Stimulated activated CD4-positive, alpha-beta T cell treated with anti-CD3 and anti-CD28 coated beads, Interleukin-2, amount 100 ng/mL, for 48 hours (primary cell): ENCODE data around the gene TTC7B.

Source experiments
- DNase-seq, 2 donors: peaks; one replicate each; pipeline ENCODE4 v3.0.0-alpha.2; 2020

The TTC7B gene

GRCh38 chr14:90773705-90774104, 42.5 kb downstream of the TTC7B start:
- no peak for DNase-seq

GRCh38 chr14:90773196-90773486, 43.1 kb downstream of the TTC7B start:
- DNase-seq, result no peak

GRCh38 chr14:90767899-90768298, 48.3 kb downstream of the TTC7B start:
- DNase-seq, result no peak

- DNase-seq, result no peak
These were observed 55.5 kb downstream of the TTC7B start for GRCh38 chr14:90760591-90761316.

- no peak for DNase-seq
These were observed 56.2 kb downstream of the TTC7B start for GRCh38 chr14:90760078-90760444.

GRCh38 chr14:90759370-90760077, 56.7 kb downstream of the TTC7B start:
- DNase-seq, result no peak

- peak in 1 of 2 donors; percentile 27 for DNase-seq
These were observed 57.3 kb downstream of the TTC7B start for GRCh38 chr14:90758959-90759358.

- DNase-seq, result peak; percentile 95 to 98
These were observed 58.0 kb downstream of the TTC7B start for GRCh38 chr14:90758028-90758889.

- no peak for DNase-seq
These were observed 58.8 kb downstream of the TTC7B start for GRCh38 chr14:90757452-90757851.

- DNase-seq, result no peak
These were observed 59.4 kb downstream of the TTC7B start for GRCh38 chr14:90756755-90757345.

- peak in 1 of 2 donors; percentile 18 for DNase-seq
These were observed 60.4 kb downstream of the TTC7B start for GRCh38 chr14:90755661-90756304.

- DNase-seq, result no peak
These were observed 62.7 kb downstream of the TTC7B start for GRCh38 chr14:90753456-90754005.

GRCh38 chr14:90750701-90751100, 65.5 kb downstream of the TTC7B start:
- no peak for DNase-seq

GRCh38 chr14:90750191-90750590, 66.0 kb downstream of the TTC7B start:
- no peak for DNase-seq

- DNase-seq, result no peak
These were observed 68.3 kb downstream of the TTC7B start for GRCh38 chr14:90747909-90748308.

- DNase-seq, result no peak
These were observed 72.4 kb downstream of the TTC7B start for GRCh38 chr14:90743826-90744225.

GRCh38 chr14:90743425-90743824, 72.8 kb downstream of the TTC7B start:
- no peak for DNase-seq

GRCh38 chr14:90742729-90743128, 73.5 kb downstream of the TTC7B start:
- no peak for DNase-seq

- no peak for DNase-seq
These were observed 74.0 kb downstream of the TTC7B start for GRCh38 chr14:90742252-90742651.

- DNase-seq, result no peak
These were observed 74.6 kb downstream of the TTC7B start for GRCh38 chr14:90741682-90741946.

- DNase-seq, result no peak
These were observed 75.1 kb downstream of the TTC7B start for GRCh38 chr14:90740946-90741681.

- DNase-seq, result no peak
These were observed 76.1 kb downstream of the TTC7B start for GRCh38 chr14:90740081-90740480.
